Chondrocyte (in vitro differentiated cells): Measurements from ENCODE around the gene DDR1. TPM values are rescaled to one million over a fixed set of nuclear protein-coding genes. Genes with fewer than 3 reads are reported as not detected.
"Not testable (repeated sequence)": the region's sequence is repeated elsewhere in the genome, so short reads cannot be mapped to it uniquely, and the experiment has no call there.

ENCODE experiments used
- DNase-seq: peaks from one replicate; pipeline ENCODE4 v3.0.0; 2021; ENCODE audit warnings: mixed read lengths, low spot score
- H3K27ac Mint-ChIP-seq: one replicate; pipeline ENCODE4 v1.8.0; 2021; ENCODE audit warnings: mild to moderate bottlenecking, moderate library complexity, mixed read lengths; ENCODE audit not compliant: unreplicated experiment
- H3K27me3 Mint-ChIP-seq: 2 replicates; pipeline ENCODE4 v1.8.0; 2021; ENCODE audit warnings: low read depth, mixed read lengths
- H3K36me3 Mint-ChIP-seq: 2 replicates; pipeline ENCODE4 v1.8.0; 2021; ENCODE audit warnings: low read depth, mixed read lengths
- H3K4me1 Mint-ChIP-seq: 2 replicates; pipeline ENCODE4 v1.8.0; 2021; ENCODE audit warnings: low read depth, mild to moderate bottlenecking, mixed read lengths
- H3K4me3 Mint-ChIP-seq: one replicate; pipeline ENCODE4 v1.8.0; 2021; ENCODE audit warnings: mild to moderate bottlenecking, moderate library complexity, mixed read lengths; ENCODE audit not compliant: unreplicated experiment
- H3K9me3 Mint-ChIP-seq: 2 replicates; pipeline ENCODE4 v1.8.0; 2021; ENCODE audit warnings: low read depth, mixed read lengths
- CTCF ChIP-seq: fragments of 200-600 bp; sonication (generic); IDR thresholded peaks from 2 replicates; pipeline ENCODE4 v1.5.0; 2021; ENCODE audit warnings: antibody characterized with exemption, mild to moderate bottlenecking, moderate library complexity
- total RNA-seq: library from RNA; stranded (reverse); gene quantifications from 3 replicates; pipeline ENCODE4 v1.2.1, GENCODE V29; 2021

DDR1 gene
- total RNA-seq, 1 donor from 2014 or later = 112 TPM

- H3K27me3 Mint-ChIP-seq = no peaks in the 10 kb centered on the region
- peaks cover 27% of the 10 kb centered on the region for H3K4me1 Mint-ChIP-seq
- H3K9me3 Mint-ChIP-seq = no peaks in the 10 kb centered on the region
- no peak for TF ChIP-seq CTCF
- no peak for DNase-seq
- H3K27ac Mint-ChIP-seq = peak within 1 kb of the TSS; percentile 95
- H3K36me3 Mint-ChIP-seq = peaks cover 11% of the 10 kb centered on the region
- H3K4me3 Mint-ChIP-seq = peak within 1 kb of the TSS; percentile 99
Observed at GRCh38 chr6:30907758-30908591, 23.7 kb downstream of the DDR1 start, which contains the start of gene GTF2H4. TSS of gene GTF2H4 (plus strand) at chr6:30908207.

- no peak for TF ChIP-seq CTCF
- H3K36me3 Mint-ChIP-seq = peaks cover 11% of the 10 kb centered on the region
- peak overlapping the region; percentile 99 for H3K4me3 Mint-ChIP-seq
- no peaks in the 10 kb centered on the region for H3K27me3 Mint-ChIP-seq
- H3K27ac Mint-ChIP-seq = peak overlapping the region; percentile 95
- H3K9me3 Mint-ChIP-seq = no peaks in the 10 kb centered on the region
- DNase-seq = no peak
- peaks cover 33% of the 10 kb centered on the region for H3K4me1 Mint-ChIP-seq
Observed at GRCh38 chr6:30908700-30909099, 24.4 kb downstream of the DDR1 start.

DNA sequence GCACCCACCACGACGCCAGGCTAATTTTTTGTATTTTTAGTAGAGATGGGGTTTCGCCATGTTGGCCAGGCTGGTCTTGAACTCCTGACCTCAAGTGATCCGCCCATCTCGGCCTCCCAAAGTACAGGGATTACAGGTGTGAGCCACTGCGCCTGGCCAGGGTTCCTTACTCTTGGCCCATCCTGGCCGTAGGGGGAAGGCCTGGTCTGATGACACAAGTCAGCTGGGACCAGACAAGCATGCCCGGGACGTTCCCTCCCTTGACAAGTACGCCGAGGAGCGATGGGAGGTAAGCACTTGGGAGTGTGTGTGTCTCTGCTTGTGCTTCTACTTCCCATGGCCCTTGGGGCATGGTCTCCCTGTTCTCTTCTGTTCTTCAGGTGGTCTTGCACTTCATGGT lies 26.2 kb downstream of the DDR1 start:
- Mint-ChIP-seq H3K4me1 (peaks cover 49% of the 10 kb centered on the region), H3K27ac (peak overlapping the region; percentile 45), H3K36me3 (peaks cover 11% of the 10 kb centered on the region)
- H3K4me3 Mint-ChIP-seq, H3K27me3 Mint-ChIP-seq, H3K9me3 Mint-ChIP-seq, DNase-seq: not testable (repeated sequence)

DNA sequence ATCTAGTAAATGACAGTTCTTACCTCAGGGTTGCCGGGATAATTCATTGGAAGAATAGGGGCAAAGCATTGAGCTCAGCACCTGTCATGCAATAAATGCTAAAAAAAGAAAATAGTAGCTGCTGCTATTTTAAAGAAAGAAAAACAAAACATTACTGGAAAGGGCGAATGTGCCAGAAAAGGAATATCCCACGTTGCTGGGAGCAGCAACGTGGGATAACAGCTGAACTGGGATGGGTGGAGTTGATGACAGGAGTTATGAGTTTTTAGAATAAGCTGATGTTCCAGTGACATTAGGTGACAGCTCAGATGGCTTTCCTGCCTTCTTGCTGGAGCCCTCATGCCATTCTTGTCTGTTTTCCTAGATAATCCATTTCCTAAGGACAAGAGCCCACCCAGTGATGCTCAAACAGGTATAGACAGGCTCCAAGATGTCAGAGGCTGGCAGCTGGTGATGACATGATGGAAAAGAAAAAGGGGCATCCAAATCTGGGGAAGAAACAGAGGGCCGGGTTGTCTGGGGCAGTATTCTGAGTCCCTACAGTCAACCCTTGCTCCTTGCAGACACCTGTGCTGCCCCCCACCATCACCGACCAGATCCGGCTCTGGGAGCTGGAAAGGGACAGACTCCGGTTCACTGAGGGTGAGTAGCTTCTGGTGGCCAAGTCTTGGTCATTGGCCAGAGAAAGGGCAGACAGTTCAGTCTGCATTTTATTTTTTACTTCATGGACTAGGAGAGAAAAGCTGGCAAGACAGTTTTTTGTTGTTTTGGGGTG lies 28.6 kb downstream of the DDR1 start:
- Mint-ChIP-seq H3K9me3 (no peaks in the 10 kb centered on the region), H3K27me3 (no peaks in the 10 kb centered on the region), H3K36me3 (peaks cover 21% of the 10 kb centered on the region), H3K27ac (no peak overlapping the region), H3K4me1 (peaks cover 54% of the 10 kb centered on the region), H3K4me3 (peak overlapping the region; percentile 83)
- DNase-seq = no peak
- no peak for TF ChIP-seq CTCF

GRCh38 chr6:30913721-30914075 lies 29.4 kb downstream of the DDR1 start:
- Mint-ChIP-seq H3K36me3 (peaks cover 19% of the 10 kb centered on the region), H3K27me3 (no peaks in the 10 kb centered on the region), H3K4me3 (peak overlapping the region; percentile 83), H3K27ac (peak overlapping the region; percentile 82), H3K4me1 (peaks cover 48% of the 10 kb centered on the region), H3K9me3 (no peaks in the 10 kb centered on the region)
- no peak for DNase-seq
- no peak for TF ChIP-seq CTCF
